GM19463 (cell line): ENCODE results near the gene ANKRD39.

Source experiments
- ATAC-seq: cut with Tn5 transposase; IDR thresholded peaks from one replicate; pipeline ENCODE4 v1.9.1; 2021; ENCODE audit warnings: mild to moderate bottlenecking, moderate library complexity; ENCODE audit not compliant: unreplicated experiment

Gene ANKRD39

DNA sequence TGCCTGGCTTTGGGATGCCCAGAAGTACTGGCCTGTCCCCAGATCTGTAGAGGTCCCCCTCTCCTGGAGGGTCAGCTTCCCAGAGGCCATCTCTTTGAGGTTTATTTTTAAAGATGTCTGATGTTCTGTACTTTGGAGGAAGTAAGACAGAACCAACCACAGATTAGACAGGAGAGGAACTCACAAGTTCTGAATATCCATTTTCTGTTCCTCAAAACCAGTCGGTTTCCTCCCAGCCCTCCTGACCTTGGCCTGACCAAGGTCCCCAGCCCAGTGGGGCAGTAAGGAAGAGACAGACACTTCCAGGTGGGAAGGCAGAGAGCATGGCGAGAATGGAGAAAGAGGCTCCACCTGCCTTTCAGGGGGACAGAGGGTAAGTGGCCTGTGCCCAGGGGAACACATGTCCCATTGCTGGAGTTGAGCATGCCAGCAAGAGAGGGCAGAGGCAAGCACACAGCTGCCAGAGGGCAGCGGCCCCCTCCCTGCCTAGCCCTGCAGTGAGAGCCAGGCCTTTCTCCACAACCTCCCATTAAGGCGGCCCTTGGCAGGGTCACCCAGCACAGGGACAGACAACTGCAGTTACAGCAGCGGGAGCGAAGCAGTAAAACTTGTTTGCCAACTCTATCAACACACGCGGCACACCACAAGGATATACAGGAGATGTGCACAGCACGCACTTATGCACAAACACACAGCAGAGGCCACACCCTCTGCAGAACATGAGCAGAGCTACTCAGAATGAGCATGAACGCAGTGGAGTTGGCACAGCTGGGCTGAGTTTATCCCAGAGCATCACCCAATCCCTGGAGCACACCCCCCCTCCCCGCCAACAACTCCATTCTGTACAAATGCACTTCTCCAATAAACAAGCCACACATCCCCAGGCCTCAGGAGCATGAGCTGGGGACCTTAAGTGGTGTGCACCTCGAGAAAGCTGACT lies 30.5 kb upstream of the ANKRD39 start:
- no peak for ATAC-seq

DNA sequence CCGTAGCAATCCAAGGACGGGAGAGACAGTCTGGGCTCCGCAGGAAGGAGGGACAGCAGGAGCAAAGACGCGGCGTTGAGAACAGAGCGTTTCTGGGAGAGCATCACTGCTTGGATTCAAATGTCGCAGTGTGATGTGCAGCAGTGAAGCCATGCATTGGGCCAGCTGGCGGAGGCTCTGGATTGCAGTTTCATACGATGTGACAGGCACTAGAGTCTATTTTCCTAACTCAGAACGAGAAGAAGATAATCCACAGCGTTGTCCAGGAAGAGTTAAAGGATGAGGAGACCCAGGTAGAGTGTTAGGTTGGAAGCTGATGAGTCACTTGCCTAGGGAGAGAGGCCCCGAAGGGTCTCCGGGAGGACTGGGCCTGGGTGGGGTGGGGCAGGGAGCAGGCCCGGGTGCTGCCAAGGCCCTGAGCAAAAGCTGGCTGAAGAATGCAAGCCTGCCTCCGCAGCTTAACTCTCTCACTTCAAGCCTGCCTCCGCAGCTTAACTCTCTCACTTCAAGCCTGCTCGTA lies 29.7 kb upstream of the ANKRD39 start:
- no peak for ATAC-seq

DNA sequence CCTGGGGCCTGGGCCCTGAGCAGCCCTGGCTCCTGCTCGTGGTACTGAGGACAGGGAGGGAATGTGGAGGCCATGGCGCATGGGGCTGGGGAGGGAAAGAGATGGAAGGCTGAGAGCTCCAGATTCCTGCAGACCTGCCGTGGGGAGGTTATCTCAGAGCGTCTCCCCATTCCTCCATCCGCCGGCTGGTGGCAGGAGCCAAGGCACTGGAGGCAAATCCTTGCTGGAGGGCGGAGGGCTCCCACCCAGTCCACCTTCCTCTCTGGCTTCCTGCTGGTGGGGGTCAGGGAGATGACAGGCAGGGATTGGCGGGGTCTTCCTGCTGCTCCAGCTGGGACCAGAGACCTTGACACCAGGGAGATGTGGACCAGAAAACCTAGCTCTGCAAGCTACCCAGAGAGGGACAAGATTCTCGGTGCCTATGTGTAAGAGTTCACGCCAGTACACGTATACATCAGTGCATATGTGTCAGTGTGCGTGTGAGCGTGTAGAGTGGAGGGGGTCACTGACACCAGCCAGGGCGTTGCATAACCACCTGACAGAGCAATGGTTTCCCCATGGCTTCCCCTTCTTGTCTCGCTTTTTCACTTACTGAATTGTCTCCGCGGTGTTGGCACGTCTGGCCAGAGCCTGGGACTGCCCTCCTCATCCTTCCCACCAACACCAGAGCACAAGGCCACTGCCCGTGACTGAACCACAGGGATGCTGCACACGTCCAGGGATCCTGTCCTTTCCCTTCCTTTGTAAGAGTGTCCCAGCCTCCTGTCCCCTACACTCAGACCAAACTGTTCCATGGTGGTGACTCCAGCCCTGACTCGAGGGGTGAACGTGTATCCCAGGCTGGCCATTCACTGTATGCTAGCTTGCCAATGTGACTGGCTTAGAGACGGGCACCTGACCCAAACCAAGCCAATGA lies 27.9 kb upstream of the ANKRD39 start:
- ATAC-seq: no peak

DNA sequence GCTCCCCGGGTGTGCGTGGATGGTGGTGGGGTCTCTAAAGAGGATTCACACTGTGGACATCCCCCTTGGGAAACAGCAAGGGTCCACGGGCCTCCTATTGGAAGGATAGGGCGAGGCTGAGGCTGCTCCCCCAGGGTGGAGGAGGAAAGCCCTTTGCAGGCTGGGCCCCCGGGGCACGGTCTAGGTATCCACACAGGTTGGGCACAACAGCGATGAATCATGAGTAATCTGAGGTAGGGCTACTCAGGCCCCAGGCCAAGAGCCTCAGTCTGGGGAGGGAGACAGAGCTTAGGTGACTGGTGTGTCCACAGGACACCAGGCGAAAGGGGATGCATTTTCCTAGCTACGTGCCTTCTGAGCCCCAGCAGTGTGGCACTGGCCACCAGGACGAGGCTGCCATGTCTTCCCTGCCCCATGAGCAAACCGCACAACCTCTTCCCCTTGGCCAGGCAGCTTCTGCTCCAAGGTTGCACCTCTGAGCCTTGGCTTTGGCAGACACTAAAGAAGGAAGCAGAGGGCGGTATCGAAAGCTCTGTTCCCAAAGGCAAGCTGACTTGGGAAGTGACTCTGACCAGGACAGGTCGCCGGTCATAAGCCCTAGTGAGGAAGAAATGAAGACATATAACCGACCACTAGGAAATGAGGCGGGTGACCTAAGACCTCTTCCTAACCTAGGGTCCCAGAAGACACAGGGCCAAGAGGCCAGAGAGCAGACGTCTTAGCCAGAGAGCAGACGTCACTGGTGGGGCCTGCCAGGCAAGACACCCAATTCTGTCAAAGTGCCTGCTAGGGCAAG lies 26.7 kb upstream of the ANKRD39 start:
- no peak for ATAC-seq

DNA sequence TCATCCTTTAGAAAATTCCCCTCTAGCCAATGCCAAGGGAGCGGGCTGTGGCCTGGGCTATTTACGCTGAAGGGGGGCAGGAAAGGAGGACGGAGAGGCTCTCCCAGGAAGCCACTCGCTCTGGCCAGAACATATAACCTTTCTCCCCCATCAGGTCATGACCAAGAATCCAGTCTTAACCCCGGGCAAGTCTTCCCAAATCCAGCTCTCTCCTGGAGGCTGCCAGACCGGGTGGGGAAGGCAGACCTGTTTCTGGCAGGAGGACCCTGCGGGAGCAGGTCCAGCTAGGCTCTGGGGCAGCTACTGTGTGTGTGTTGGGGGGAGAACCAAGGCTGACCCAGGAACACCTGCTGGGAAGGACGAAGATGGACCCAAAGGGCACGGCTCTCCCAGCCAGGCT lies 25.5 kb upstream of the ANKRD39 start:
- ATAC-seq: no peak

DNA sequence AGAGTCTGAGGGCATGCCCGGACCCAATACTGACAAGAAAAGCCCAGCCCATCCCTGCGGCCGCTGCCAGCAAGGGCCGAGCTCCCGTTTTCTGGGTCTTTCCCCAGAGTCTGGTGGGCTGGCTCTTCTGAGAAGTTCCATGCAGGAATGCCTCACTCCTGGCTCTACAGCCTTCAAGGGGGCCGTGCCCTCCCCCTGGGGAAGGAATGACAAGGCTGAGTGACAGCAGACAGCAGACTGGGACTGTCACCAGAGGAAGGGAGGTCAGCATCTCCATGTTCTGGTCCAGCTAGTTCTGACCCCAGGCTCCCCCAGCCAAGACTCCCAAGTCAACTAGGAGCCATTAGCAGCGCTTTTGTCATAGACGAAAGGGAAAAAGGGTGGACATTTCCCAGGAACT lies 25.1 kb upstream of the ANKRD39 start:
- ATAC-seq: no peak

DNA sequence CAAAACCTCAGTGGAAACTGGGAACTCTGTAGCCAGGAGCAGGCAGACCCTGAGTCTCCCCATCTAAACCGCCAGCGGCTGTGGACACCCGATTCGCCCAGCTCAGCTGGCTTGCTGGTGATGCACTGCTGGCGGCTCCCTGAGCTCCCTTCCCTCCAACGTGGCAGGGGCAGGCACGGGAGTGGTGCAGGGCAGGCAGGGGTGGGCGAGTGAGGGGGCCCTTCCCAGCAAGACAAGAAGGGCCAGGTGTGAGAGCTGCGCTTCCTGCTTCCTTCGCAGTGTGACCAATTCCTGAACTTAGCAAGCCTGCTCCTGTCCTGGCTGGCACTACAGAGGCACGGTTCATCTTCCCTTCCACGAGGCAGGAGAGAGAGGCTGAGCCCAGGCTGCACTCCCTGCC lies 24.4 kb upstream of the ANKRD39 start:
- no peak for ATAC-seq

DNA sequence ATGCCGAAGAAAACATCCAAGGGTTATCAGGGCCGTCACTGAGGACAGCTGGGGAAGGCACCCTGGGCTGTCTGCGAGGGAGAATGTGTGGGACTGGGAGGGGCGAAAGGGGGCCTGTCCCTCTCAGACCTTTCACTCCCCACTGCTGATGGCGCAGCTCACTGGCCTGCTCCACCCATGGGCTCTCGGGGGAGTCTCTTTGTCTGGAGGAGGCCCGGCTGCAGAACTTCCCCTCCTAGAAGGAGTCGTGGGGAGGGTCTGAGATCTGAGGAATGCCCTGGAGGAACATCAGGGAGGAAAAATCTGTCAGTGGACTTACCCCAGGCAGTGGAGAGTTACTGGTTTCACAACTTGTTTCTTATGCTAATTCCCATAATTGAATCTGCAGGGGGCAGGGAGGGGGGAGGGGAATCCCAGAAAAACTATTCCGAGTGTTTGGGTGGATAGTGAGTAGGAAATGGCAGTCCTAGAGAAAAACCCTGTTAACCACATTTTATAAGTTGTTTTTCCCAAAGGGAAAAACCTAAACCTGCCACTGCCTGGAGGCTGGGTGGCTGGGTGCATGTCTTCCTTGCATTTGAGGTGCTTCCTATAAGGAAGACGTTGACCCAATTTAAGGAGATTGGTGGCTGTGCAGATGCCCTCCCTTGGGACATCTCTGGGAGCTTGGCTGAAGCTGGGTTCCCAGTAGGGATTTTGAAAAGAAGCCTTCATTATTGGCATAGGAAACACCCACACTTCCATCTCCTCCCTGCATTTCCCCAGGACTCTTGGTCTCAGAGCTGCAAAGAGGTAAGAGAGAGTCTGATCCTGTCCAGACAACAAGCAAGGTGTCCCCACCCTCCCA lies 23.8 kb upstream of the ANKRD39 start:
- no peak for ATAC-seq

DNA sequence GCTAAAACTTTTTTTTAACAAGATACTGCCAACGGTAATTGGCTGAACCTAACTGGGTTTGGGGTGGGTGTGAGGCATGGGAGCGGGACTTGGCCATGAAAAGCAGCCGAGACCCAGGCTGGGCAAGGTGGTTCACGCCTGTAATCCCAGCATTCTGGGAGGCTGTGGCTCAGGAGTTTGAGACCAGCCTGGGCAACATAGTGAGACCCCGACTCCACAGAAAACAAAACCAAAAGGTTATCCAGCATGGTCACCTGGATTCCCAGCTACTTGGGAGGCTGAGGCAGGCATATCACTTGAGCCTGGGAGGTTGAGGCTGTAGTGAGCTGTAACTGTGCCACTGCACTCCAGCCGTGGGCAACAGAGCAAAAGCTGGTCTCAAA lies 23.1 kb upstream of the ANKRD39 start:
- ATAC-seq: no peak

DNA sequence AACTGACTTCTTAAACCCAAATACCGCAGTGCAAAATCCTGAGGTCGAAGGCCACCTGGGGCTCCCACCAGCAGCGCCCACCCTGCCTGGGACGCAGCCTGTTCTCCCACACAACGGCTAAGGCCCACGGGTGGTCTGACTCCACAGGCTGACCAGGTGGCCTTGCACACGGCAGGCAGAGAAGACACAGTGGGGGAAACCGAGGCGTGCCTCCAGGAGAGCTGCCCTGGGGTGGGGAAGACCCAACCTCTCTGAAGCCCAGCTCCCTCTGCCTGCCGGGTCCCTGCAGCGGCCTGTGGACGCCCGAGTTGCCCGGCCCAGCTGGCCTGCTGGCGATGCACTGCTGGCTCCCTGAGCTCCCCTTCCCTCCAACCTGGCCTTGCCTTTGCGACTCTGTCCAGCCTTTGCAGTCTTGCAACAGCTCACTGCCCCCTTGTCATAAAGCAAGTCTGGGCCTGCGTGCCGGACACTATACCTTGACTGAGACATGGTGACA lies 21.8 kb upstream of the ANKRD39 start:
- no peak for ATAC-seq

DNA sequence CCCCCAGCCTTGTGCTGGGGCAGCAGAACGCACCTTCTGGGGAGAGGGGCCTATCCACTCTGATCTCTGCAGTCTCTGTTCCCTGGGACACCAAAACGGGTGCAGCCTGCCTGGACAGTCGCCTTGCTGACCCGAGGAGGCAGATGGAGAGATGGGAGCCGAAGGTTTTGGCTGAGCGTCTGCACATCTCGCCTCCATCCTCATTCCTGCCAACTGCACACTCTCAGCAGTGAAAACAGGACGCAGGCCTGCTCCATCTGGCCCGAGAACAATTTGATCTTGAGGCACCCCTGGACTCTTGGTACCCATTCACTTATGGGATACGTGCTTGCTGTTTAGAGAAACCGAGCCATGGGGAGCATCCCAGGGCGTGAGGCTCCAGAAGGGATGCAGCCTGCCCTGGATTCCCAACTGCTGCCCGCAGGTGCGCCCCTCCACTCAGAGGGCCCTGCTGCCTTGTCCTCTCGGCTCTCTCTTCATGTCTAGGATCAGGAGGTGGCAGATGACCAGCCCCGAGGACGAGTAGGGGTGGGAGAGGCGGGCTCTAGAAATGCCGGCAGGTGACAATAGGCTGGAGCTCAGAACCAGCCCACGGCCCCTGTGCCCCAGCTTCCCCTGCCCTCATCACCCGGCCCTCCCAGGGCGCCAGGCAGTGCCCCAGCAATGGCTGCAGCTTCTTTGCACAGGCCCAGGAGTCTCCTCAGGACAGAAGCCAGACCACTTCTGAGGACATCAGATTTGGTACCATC lies 21.2 kb upstream of the ANKRD39 start:
- ATAC-seq: no peak

DNA sequence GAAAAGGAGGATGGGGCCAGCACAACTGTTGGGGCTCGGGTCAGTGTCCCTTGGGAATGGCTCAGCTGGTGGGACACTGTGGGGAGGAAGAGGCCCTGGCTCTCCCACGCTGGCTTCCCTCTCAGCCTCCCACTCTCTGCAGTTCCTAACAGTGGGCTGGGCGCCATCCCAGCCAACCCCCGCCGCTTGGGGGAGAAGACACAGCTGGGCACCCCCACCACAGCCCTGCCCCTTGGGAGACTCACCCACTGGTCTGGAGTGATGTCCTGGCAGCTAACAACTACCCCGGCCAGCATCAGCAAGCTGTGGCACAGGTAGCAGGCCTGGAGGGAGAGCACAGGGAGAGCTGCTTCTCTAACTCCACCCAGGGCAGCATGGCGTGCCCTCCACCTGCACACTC lies 20.4 kb upstream of the ANKRD39 start:
- ATAC-seq: no peak

DNA sequence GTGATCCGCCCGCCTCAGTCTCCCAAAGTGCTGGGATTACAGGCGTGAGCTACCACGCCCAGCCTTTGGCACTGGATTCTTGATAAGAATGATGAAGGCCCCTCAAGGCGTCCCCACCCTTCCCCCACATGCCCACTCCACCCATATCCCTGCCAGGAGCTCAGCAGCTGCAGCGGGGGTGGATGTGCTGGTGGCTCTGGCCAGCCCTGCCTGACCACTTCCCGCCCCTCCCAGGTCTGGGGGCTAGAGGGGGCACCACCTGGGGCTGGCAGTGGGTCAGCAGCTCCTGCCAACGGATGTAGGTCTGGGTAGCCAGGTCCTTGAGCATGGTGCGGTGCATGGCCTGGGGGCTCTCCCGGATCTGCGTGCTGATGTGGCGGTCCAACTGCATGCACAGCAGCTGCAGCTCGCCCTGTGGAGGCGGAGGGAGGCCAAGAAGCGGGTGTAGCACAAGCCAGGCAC lies 19.8 kb upstream of the ANKRD39 start:
- ATAC-seq: no peak

DNA sequence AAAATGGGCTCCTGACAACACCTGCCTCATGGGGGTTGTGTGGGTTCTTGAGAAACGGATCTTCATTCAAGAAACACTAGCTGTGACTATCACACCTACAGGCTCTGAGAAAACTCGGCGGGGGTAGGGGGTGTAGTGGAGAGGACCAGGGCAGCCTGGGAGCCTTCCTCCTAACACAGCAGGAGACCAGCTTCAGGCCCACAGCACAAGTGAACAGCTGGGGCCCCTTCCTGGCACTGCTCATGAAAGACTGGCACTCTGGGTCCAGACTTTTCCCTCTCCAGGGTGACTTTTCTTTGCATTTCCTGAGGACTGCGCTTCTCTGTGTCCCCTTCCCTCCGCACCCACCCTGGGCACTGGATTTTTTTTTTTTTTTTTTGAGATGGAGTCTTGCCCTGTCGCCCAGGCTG lies 19.2 kb upstream of the ANKRD39 start:
- no peak for ATAC-seq

DNA sequence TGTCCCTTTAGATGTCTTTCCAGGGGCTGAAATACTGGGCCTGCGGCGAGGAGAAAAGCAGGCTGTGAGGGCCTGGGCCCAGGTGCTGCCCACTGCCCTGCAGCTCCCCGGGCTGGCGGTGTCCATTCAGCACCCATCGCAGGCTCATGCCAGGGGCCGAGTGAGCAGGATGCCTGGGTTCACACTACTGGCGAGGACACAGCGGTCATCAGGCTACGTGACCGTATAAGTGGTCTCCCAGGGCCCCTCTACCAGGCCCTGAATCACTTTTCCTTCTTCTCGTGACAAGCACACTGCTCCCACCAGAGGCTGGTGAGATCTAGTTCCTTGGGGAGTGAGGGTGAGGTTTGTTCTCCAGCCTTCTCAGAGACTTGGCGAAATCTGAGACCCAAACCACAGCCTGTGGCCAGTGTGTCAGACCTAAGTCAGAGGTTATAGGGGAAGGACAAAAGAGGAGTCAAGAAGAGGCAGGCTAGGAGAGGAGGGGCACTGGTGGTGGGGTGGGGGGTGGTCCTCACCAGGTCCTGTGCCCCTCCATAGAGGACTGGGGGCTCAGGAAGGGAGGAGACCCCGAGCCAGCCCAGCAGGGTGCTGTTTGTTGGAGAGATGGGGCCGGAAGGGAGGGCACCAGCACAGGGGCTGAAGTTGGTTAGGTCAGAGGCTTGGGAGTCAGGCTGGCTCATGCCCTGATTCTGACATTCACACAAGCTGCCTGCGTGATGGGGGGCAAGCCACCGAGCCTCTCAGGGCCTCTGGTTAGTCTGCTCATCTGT lies 18.6 kb upstream of the ANKRD39 start:
- no peak for ATAC-seq

DNA sequence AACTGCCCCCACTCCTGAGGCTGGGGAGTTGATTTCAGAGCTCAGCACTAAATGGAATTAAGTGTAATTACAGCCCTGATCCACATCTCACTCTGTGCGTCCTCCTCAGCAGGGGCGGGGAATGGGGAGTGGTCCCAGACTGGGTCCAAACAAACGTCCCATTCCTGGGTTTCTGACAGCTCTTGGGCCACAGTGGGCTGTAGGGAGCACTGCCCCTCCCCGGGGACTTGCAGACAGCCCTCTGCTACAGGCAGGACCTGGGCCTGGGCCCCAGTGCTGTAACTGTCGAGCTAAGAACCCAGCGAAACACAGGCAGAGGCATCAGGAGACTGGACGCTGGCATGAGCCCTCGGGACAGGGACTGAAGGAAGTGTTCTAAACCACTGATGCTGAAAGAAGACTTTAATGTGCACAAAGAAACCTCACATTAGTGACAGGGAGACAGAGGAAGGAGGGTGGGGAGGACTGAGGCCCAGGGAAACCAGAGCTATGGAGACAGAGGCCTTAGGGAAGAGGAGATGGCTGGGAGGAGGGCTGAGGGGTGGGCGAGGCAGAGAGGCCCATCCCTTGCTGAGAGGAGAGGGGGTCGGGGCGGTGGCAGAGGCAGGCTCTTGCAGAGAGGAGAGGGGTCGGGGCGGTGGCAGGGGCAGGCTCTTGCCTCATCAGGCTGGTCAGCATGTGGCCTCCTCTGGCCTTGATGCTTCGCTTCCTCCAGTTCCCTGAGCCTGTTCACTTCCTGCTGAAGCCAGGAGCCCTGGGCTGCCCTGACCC lies 17.9 kb upstream of the ANKRD39 start:
- no peak for ATAC-seq

DNA sequence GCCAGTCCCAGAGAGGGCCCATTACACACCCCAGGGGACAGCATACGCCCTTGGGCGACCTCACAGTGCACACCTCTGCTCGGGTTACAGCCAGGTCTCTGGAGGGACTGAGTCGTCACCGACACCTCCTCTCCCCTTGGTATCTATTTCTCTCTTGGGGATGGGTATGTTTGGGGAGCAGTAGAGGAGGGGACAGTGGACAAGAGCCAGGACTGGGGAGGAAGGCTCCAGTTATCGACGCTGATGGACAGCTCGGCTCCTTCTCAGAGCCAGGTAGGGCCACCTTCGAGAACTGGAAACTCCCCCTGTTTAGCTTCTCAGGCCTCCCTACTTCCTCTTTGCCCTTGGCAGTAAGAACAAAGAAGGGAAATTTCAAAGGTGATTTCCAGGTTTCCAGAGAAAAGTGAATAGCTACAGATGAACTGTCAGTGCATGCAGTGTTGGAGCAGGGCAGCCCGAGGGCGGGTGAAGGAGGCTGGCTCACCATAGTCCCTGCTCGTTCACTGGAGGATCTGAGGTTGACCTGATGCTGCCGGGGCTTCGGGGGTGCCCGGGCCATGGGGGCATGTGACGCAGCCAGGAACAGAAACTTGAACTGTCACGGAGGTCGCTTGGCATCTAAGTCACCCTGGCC lies 16.5 kb upstream of the ANKRD39 start:
- peak; percentile 69 for ATAC-seq
